Karpas-422 (cell line): ENCODE measurements around the gene RAB3IP. TPM values are rescaled to one million over a fixed set of nuclear protein-coding genes. Genes with fewer than 3 reads are reported as not detected.

ENCODE experiments used
- DNase-seq: peaks from one replicate; pipeline ENCODE4 v3.0.0-alpha.2; 2015
- H2AFZ ChIP-seq: fragments of 200-600 bp; sonication (generic); 2 replicates; pipeline ENCODE4 v1.6.1; 2014; ENCODE audit warnings: antibody characterized with exemption, low read length, mixed read lengths
- H3K27ac ChIP-seq: fragments of 200-600 bp; sonication (generic); 2 replicates; pipeline ENCODE4 v1.5.1; 2014; ENCODE audit warnings: mild to moderate bottlenecking, low read length, moderate library complexity
- H3K27me3 ChIP-seq: fragments of 200-600 bp; sonication (generic); 2 replicates; pipeline ENCODE4 v1.6.1; 2014; ENCODE audit warnings: low read length, mixed read lengths
- H3K36me3 ChIP-seq: fragments of 200-600 bp; sonication (generic); 2 replicates; pipeline ENCODE4 v1.6.1; 2014; ENCODE audit warnings: low read length, mixed read lengths; ENCODE audit not compliant: insufficient read depth
- H3K4me1 ChIP-seq: fragments of 200-600 bp; sonication (generic); 2 replicates; pipeline ENCODE4 v1.6.1; 2014; ENCODE audit warnings: mild to moderate bottlenecking, low read length, mixed read lengths
- H3K4me2 ChIP-seq: fragments of 200-600 bp; sonication (generic); 2 replicates; pipeline ENCODE4 v1.6.1; 2014; ENCODE audit warnings: low read length, low read depth, mild to moderate bottlenecking; ENCODE audit not compliant: poor library complexity, severe bottlenecking
- H3K4me3 ChIP-seq: fragments of 200-600 bp; sonication (generic); 2 replicates; pipeline ENCODE4 v1.5.1; 2014; ENCODE audit warnings: mild to moderate bottlenecking, antibody characterized with exemption, low read length, mixed read lengths
- H3K79me2 ChIP-seq: fragments of 200-600 bp; sonication (generic); 2 replicates; pipeline ENCODE4 v1.6.1; 2014; ENCODE audit warnings: mild to moderate bottlenecking, low read length, mixed read lengths
- H3K9ac ChIP-seq: fragments of 200-600 bp; sonication (generic); 2 replicates; pipeline ENCODE4 v1.6.0; 2014; ENCODE audit warnings: low read length
- H3K9me2 ChIP-seq: fragments of 200-600 bp; sonication (generic), shearing (Covaris generic); replicated peaks from 2 replicates; pipeline ENCODE4 v1.6.0; 2014; ENCODE audit warnings: mild to moderate bottlenecking, low read length, moderate library complexity; ENCODE audit not compliant: insufficient read depth
- H3K9me3 ChIP-seq: fragments of 300-700, 200-600 bp; sonication (generic); 2 replicates; pipeline ENCODE4 v1.6.1; 2014; ENCODE audit warnings: low read length, mixed read lengths
- H4K20me1 ChIP-seq: fragments of 200-600 bp; sonication (generic); 2 replicates; pipeline ENCODE4 v1.6.1; 2014; ENCODE audit warnings: mild to moderate bottlenecking, antibody characterized with exemption, low read length, low read depth; ENCODE audit not compliant: insufficient read depth
- total RNA-seq: library from RNA; depleted of rRNA; stranded (reverse); fragments of >200 nt; shearing (Covaris generic); gene quantifications from 2 replicates; pipeline ENCODE4 v1.2.3, GENCODE V29; 2014; ENCODE audit warnings: low replicate concordance; rRNA removed

RAB3IP gene
- total RNA-seq: 22.2 and 25.3 TPM in 2 replicates

- Histone ChIP-seq H3K4me2 (peak within 1 kb of the TSS; percentile 100), H4K20me1 (peaks cover 13% of the 10 kb centered on the region; the same call in 1 of the 2 replicates), H2AFZ (peak within 1 kb of the TSS; percentile 99), H3K36me3 (no peaks in the 10 kb centered on the region), H3K9me2 (no peaks in the 10 kb centered on the region), H3K9me3 (no peaks in the 10 kb centered on the region), H3K9ac (peak within 1 kb of the TSS; percentile 77), H3K79me2 (0 out of 2 replicates have a peak, but pooled peaks cover 4% of the 10 kb centered on the region), H3K4me3 (peak within 1 kb of the TSS; percentile 97), H3K27me3 (no peaks in the 10 kb centered on the region), H3K27ac (no peak within 1 kb of the TSS), H3K4me1 (peaks cover 20% of the 10 kb centered on the region)
- DNase-seq: peak; percentile 97
These were observed at the start of gene RAB3IP for GRCh38 chr12:69738351-69739286. RAB3IP (plus strand) TSS chr12:69738860; CDS start chr12:69755409, 16,549 bp downstream.

GRCh38 chr12:69689638-69690037, 49.0 kb upstream of the RAB3IP start:
- Histone ChIP-seq H3K9me2 (no peaks in the 10 kb centered on the region), H4K20me1 (no peaks in the 10 kb centered on the region), H2AFZ (no peak overlapping the region), H3K9me3 (no peaks in the 10 kb centered on the region), H3K4me1 (no peaks in the 10 kb centered on the region), H3K4me2 (no peak overlapping the region), H3K27me3 (0 out of 2 replicates have a peak, but pooled peaks cover 3% of the 10 kb centered on the region), H3K27ac (no peak overlapping the region), H3K79me2 (no peaks in the 10 kb centered on the region), H3K36me3 (no peaks in the 10 kb centered on the region), H3K9ac (no peak overlapping the region), H3K4me3 (no peak overlapping the region)
- DNase-seq: no peak

GRCh38 chr12:69694123-69694522, 44.5 kb upstream of the RAB3IP start:
- H3K27ac ChIP-seq: no peak overlapping the region
- no peak overlapping the region for H3K4me2 ChIP-seq
- no peak for DNase-seq
- H4K20me1 ChIP-seq: no peaks in the 10 kb centered on the region
- H3K4me3 ChIP-seq: no peak overlapping the region
- no peaks in the 10 kb centered on the region for H3K4me1 ChIP-seq
- no peaks in the 10 kb centered on the region for H3K9me3 ChIP-seq
- no peaks in the 10 kb centered on the region for H3K79me2 ChIP-seq
- H3K9ac ChIP-seq: no peak overlapping the region
- H2AFZ ChIP-seq: no peak overlapping the region
- H3K27me3 ChIP-seq: no peaks in the 10 kb centered on the region; the same call in 1 of the 2 replicates
- H3K36me3 ChIP-seq: no peaks in the 10 kb centered on the region
- H3K9me2 ChIP-seq: no peaks in the 10 kb centered on the region

GRCh38 chr12:69698054-69698453, 40.6 kb upstream of the RAB3IP start:
- no peak for DNase-seq
- H3K4me3 ChIP-seq: no peak overlapping the region
- H3K27ac ChIP-seq: no peak overlapping the region
- H4K20me1 ChIP-seq: no peaks in the 10 kb centered on the region
- no peak overlapping the region for H2AFZ ChIP-seq
- no peak overlapping the region for H3K9ac ChIP-seq
- no peaks in the 10 kb centered on the region for H3K4me1 ChIP-seq
- no peaks in the 10 kb centered on the region for H3K79me2 ChIP-seq
- H3K9me3 ChIP-seq: no peaks in the 10 kb centered on the region
- no peak overlapping the region for H3K4me2 ChIP-seq
- no peaks in the 10 kb centered on the region for H3K36me3 ChIP-seq
- no peaks in the 10 kb centered on the region for H3K9me2 ChIP-seq
- H3K27me3 ChIP-seq: no peaks in the 10 kb centered on the region; the same call in 1 of the 2 replicates

GRCh38 chr12:69698769-69699540, 39.7 kb upstream of the RAB3IP start, which contains the start of gene BEST3:
BEST3 (minus strand) TSS chr12:69699303; CDS start chr12:69697798, 1,505 bp downstream.
- Histone ChIP-seq H4K20me1 (no peaks in the 10 kb centered on the region), H2AFZ (no peak within 1 kb of the TSS), H3K4me1 (no peaks in the 10 kb centered on the region), H3K9me3 (no peaks in the 10 kb centered on the region), H3K27ac (no peak within 1 kb of the TSS), H3K4me2 (no peak within 1 kb of the TSS), H3K27me3 (no peaks in the 10 kb centered on the region; the same call in 1 of the 2 replicates), H3K9ac (no peak within 1 kb of the TSS), H3K9me2 (no peaks in the 10 kb centered on the region), H3K4me3 (no peak within 1 kb of the TSS), H3K36me3 (no peaks in the 10 kb centered on the region), H3K79me2 (no peaks in the 10 kb centered on the region)
- no peak for DNase-seq

GRCh38 chr12:69701826-69702225, 36.8 kb upstream of the RAB3IP start:
- Histone ChIP-seq H4K20me1 (no peaks in the 10 kb centered on the region), H3K27me3 (no peaks in the 10 kb centered on the region; the same call in 1 of the 2 replicates), H3K36me3 (no peaks in the 10 kb centered on the region), H3K4me3 (no peak overlapping the region), H3K9ac (no peak overlapping the region), H3K27ac (no peak overlapping the region), H3K4me1 (no peaks in the 10 kb centered on the region), H2AFZ (no peak overlapping the region), H3K79me2 (no peaks in the 10 kb centered on the region), H3K9me2 (no peaks in the 10 kb centered on the region), H3K4me2 (no peak overlapping the region), H3K9me3 (no peaks in the 10 kb centered on the region)
- no peak for DNase-seq

GRCh38 chr12:69703146-69703642, 35.5 kb upstream of the RAB3IP start:
- Histone ChIP-seq H3K27me3 (no peaks in the 10 kb centered on the region), H4K20me1 (no peaks in the 10 kb centered on the region), H3K36me3 (no peaks in the 10 kb centered on the region), H2AFZ (no peak overlapping the region), H3K9ac (no peak overlapping the region), H3K4me2 (no peak overlapping the region), H3K27ac (no peak overlapping the region), H3K4me1 (no peaks in the 10 kb centered on the region), H3K9me2 (no peaks in the 10 kb centered on the region), H3K9me3 (no peaks in the 10 kb centered on the region), H3K79me2 (no peaks in the 10 kb centered on the region), H3K4me3 (no peak overlapping the region)
- DNase-seq: no peak

- no peaks in the 10 kb centered on the region for H3K9me3 ChIP-seq
- no peaks in the 10 kb centered on the region for H3K9me2 ChIP-seq
- no peaks in the 10 kb centered on the region for H3K79me2 ChIP-seq
- DNase-seq: no peak
- H4K20me1 ChIP-seq: no peaks in the 10 kb centered on the region
- H3K4me2 ChIP-seq: no peak overlapping the region
- no peaks in the 10 kb centered on the region for H3K27me3 ChIP-seq
- no peak overlapping the region for H3K27ac ChIP-seq
- no peaks in the 10 kb centered on the region for H3K4me1 ChIP-seq
- H3K36me3 ChIP-seq: no peaks in the 10 kb centered on the region
- H3K4me3 ChIP-seq: no peak overlapping the region
- no peak overlapping the region for H2AFZ ChIP-seq
- H3K9ac ChIP-seq: no peak overlapping the region
These were observed 34.3 kb upstream of the RAB3IP start for GRCh38 chr12:69704357-69704756.
